HepG2 (cell line): ENCODE results near the gene HINT1. TPM values are rescaled to one million over a fixed set of nuclear protein-coding genes. Genes with fewer than 3 reads are reported as not detected.

Experiments used
- DZIP1 ChIP-seq: sonication (generic); formaldehyde crosslinking; IDR thresholded peaks from 2 replicates; pipeline ENCODE4 v1.5.0; 2020; ENCODE audit warnings: mild to moderate bottlenecking, missing genetic modification reagents
- FOSL1 ChIP-seq: sonication (generic); formaldehyde crosslinking; IDR thresholded peaks from 2 replicates; pipeline ENCODE4 v1.9.0; 2021; ENCODE audit warnings: missing genetic modification reagents, borderline replicate concordance
- GFI1 ChIP-seq: sonication (generic); formaldehyde crosslinking; IDR thresholded peaks from 2 replicates; pipeline ENCODE4 v1.5.0; 2020; ENCODE audit warnings: missing genetic modification reagents, mild to moderate bottlenecking, borderline replicate concordance
- GTF2F1 ChIP-seq: fragments of 150-350 bp; IDR thresholded peaks from 2 replicates; pipeline ENCODE4 v1.6.1; 2014; ENCODE audit warnings: low read length
- HNF4G ChIP-seq, 2 experiments: sonication (generic) in 1 of 2; formaldehyde crosslinking in 1 of 2; IDR thresholded peaks; 2 replicates each; pipeline versions ENCODE4 v1.4.0 to v1.6.1; 2011 to 2020; ENCODE audit warnings: borderline replicate concordance in 2 of 2, low read depth in 2 of 2, mild to moderate bottlenecking in 2 of 2, low read length in 1 of 2, missing genetic modification reagents in 1 of 2, moderate library complexity in 1 of 2
- KLF6 ChIP-seq: IDR thresholded peaks from 2 replicates; pipeline ENCODE4 v1.8.0; 2016; ENCODE audit warnings: missing biosample characterization, missing genetic modification reagents
- MEF2D ChIP-seq: sonication (generic); formaldehyde crosslinking; IDR thresholded peaks from 2 replicates; pipeline ENCODE4 v1.5.1; 2020; ENCODE audit warnings: mild to moderate bottlenecking, missing genetic modification reagents
- MTF2 ChIP-seq: sonication (generic); formaldehyde crosslinking; IDR thresholded peaks from 2 replicates; pipeline ENCODE4 v1.5.0; 2020; ENCODE audit warnings: missing genetic modification reagents, borderline replicate concordance
- NFKBIZ ChIP-seq: IDR thresholded peaks from 2 replicates; pipeline ENCODE4 v1.6.1; 2018; ENCODE audit warnings: missing genetic modification reagents, missing compliant biosample characterization
- SIX4 ChIP-seq: sonication (generic); formaldehyde crosslinking; IDR thresholded peaks from 2 replicates; pipeline ENCODE4 v1.4.0; 2020; ENCODE audit warnings: missing genetic modification reagents
- SYNCRIP ChIP-seq: fragments of 200-400 bp; formaldehyde crosslinking; IDR thresholded peaks from 2 replicates; pipeline ENCODE4 v1.6.1; 2018; ENCODE audit warnings: mild to moderate bottlenecking, low read depth, low read length; ENCODE audit not compliant: insufficient read depth
- TMF1 ChIP-seq: sonication (generic); formaldehyde crosslinking; IDR thresholded peaks from 2 replicates; pipeline ENCODE4 v1.8.1; 2022; ENCODE audit warnings: low read depth, missing genetic modification reagents
- YEATS4 ChIP-seq: sonication (generic); formaldehyde crosslinking; IDR thresholded peaks from 2 replicates; pipeline ENCODE4 v1.4.0; 2020; ENCODE audit warnings: missing genetic modification reagents, borderline replicate concordance
- ZFP37 ChIP-seq: sonication (generic); formaldehyde crosslinking; IDR thresholded peaks from 2 replicates; pipeline ENCODE4 v1.4.0; 2020; ENCODE audit warnings: missing genetic modification reagents, borderline replicate concordance
- ZFX ChIP-seq: sonication (generic); formaldehyde crosslinking; IDR thresholded peaks from 2 replicates; pipeline ENCODE4 v1.4.0; 2020; ENCODE audit warnings: mild to moderate bottlenecking, low read depth, missing genetic modification reagents, moderate library complexity
- ZNF557 ChIP-seq: sonication (generic); formaldehyde crosslinking; IDR thresholded peaks from 2 replicates; pipeline ENCODE4 v1.4.0; 2020; ENCODE audit warnings: missing genetic modification reagents
- ZNF660 ChIP-seq: sonication (generic); formaldehyde crosslinking; IDR thresholded peaks from 2 replicates; pipeline ENCODE4 v1.5.1; 2020; ENCODE audit warnings: mild to moderate bottlenecking, low read depth, missing genetic modification reagents, borderline replicate concordance
- ZNF672 ChIP-seq: sonication (generic); formaldehyde crosslinking; IDR thresholded peaks from 2 replicates; pipeline ENCODE4 v1.8.1; 2022; ENCODE audit warnings: missing genetic modification reagents
- ZSCAN12 ChIP-seq: sonication (generic); formaldehyde crosslinking; IDR thresholded peaks from 2 replicates; pipeline ENCODE4 v1.9.0; 2021; ENCODE audit warnings: mild to moderate bottlenecking, missing genetic modification reagents
- polyA plus RNA-seq, 8 experiments: library from polyadenylated mRNA; depleted of rRNA in 3 of 8; stranded (reverse) in 7 of 8; unstranded in 1 of 8; fragments of >200 nt; fragmentation: Illumina TruSeq in 4 of 8; extraction: Trizol in 4 of 8; gene quantifications; 2 replicates each; pipeline versions ENCODE4 v1.2.1 to v1.2.3, GENCODE V29; 2011 to 2016; ENCODE audit warnings: low read depth in 4 of 8, missing spikeins in 1 of 8, mixed read lengths in 1 of 8; ENCODE audit not compliant: insufficient read depth in 1 of 8
- total RNA-seq, 5 experiments: library from RNA; depleted of rRNA; stranded (reverse); fragments of >200 nt; fragmentation: Illumina TruSeq; extraction: Trizol; gene quantifications; 2 replicates each; pipeline ENCODE4 v1.2.3, GENCODE V29; 2016; ENCODE audit warnings: low read depth in 1 of 5
- TF ChIP-seq, protein P1 (sequence below): sonication (generic); formaldehyde crosslinking; IDR thresholded peaks from 2 replicates; pipeline ENCODE4 v1.5.0; 2020; ENCODE audit warnings: mild to moderate bottlenecking, missing genetic modification reagents, borderline replicate concordance
- TF ChIP-seq, protein P2 (sequence below): sonication (generic); formaldehyde crosslinking; IDR thresholded peaks from 2 replicates; pipeline ENCODE4 v1.4.0; 2020; ENCODE audit warnings: missing genetic modification reagents
- TF ChIP-seq, protein P3 (sequence below): sonication (generic); formaldehyde crosslinking; conservative IDR thresholded peaks from 2 replicates; pipeline ENCODE4 v1.8.0; 2022; ENCODE audit warnings: mild to moderate bottlenecking, moderate library complexity, missing genetic modification reagents

The HINT1 gene
- total and polyA plus RNA-seq, 2 of the 13 experiments (the other 11 are each of a cell fraction or from before 2014, with no cell fraction given), result 428 to 997 TPM

- no peak for TF ChIP-seq ZFP37 (CRISPR knock-in tag)
- TF ChIP-seq ZNF672 (CRISPR knock-in tag), result no peak
- no peak for TF ChIP-seq MEF2D (CRISPR knock-in tag)
- peak; percentile 96 for TF ChIP-seq ZFX (CRISPR knock-in tag)
- TF ChIP-seq ZNF660 (CRISPR knock-in tag), result no peak
- TF ChIP-seq HNF4G (IDR thresholded peaks at IDR 0.05; ENCODE audit: borderline replicate concordance, low read depth, low read length), result no peak
- no peak for TF ChIP-seq HNF4G (CRISPR knock-in tag; IDR thresholded peaks at IDR 0.05; ENCODE audit: borderline replicate concordance, low read depth)
- peak; percentile 74 for TF ChIP-seq YEATS4 (CRISPR knock-in tag)
- TF ChIP-seq ZNF557 (CRISPR knock-in tag), result no peak
- TF ChIP-seq KLF6 (CRISPR knock-in tag), result no peak
- no peak for TF ChIP-seq NFKBIZ (CRISPR knock-in tag)
- peak; percentile 45; the same call in 1 of the 2 replicates for TF ChIP-seq GFI1 (CRISPR knock-in tag)
- TF ChIP-seq MTF2 (CRISPR knock-in tag), result no peak
- no peak for TF ChIP-seq SYNCRIP
- peak; percentile 84; the same call in 1 of the 2 replicates for TF ChIP-seq ZSCAN12 (CRISPR knock-in tag)
- TF ChIP-seq, protein P1, sequence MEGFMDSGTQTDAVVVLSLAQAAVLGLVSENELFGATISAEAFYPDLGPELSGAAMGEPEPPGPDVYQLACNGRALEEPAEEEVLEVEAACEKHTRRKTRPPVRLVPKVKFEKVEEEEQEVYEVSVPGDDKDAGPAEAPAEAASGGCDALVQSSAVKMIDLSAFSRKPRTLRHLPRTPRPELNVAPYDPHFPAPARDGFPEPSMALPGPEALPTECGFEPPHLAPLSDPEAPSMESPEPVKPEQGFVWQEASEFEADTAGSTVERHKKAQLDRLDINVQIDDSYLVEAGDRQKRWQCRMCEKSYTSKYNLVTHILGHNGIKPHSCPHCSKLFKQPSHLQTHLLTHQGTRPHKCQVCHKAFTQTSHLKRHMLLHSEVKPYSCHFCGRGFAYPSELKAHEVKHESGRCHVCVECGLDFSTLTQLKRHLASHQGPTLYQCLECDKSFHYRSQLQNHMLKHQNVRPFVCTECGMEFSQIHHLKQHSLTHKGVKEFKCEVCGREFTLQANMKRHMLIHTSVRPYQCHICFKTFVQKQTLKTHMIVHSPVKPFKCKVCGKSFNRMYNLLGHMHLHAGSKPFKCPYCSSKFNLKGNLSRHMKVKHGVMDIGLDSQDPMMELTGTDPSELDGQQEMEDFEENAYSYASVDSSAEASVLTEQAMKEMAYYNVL (CRISPR knock-in tag), result no peak
- TF ChIP-seq, protein P2, sequence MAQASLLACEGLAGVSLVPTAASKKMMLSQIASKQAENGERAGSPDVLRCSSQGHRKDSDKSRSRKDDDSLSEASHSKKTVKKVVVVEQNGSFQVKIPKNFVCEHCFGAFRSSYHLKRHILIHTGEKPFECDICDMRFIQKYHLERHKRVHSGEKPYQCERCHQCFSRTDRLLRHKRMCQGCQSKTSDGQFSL (CRISPR knock-in tag), result no peak
- TF ChIP-seq, protein P3, sequence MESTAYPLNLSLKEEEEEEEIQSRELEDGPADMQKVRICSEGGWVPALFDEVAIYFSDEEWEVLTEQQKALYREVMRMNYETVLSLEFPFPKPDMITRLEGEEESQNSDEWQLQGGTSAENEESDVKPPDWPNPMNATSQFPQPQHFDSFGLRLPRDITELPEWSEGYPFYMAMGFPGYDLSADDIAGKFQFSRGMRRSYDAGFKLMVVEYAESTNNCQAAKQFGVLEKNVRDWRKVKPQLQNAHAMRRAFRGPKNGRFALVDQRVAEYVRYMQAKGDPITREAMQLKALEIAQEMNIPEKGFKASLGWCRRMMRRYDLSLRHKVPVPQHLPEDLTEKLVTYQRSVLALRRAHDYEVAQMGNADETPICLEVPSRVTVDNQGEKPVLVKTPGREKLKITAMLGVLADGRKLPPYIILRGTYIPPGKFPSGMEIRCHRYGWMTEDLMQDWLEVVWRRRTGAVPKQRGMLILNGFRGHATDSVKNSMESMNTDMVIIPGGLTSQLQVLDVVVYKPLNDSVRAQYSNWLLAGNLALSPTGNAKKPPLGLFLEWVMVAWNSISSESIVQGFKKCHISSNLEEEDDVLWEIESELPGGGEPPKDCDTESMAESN (CRISPR knock-in tag), result peak; percentile 46; the same call in 1 of the 2 replicates
- TF ChIP-seq SIX4 (CRISPR knock-in tag), result no peak
- TF ChIP-seq DZIP1, result no peak
- 0 out of 2 replicates have a peak, but pooled peaks have one; percentile 8 for TF ChIP-seq FOSL1 (CRISPR knock-in tag)
- no peak for TF ChIP-seq GTF2F1
- TF ChIP-seq TMF1, result no peak
Observed at GRCh38 chr5:131164191-131165118, 601 bp downstream of the HINT1 start (continued).
